H1 (cell line): ENCODE results near the gene USP36. TPM values are rescaled to one million over a fixed set of nuclear protein-coding genes. Genes with fewer than 3 reads are reported as not detected.

Experiments used
- CTCF ChIA-PET: fragments of 300-600 bp; sonication (Branson Sonifier 250); formaldehyde crosslinking; loops from one replicate; lab custom pipeline; 2021; ENCODE audit not compliant: partially characterized antibody; lab: Charles Lee
- POLR2A ChIA-PET: fragments of 300-600 bp; sonication (Branson Sonifier 250); formaldehyde crosslinking; loops from one replicate; lab custom pipeline; 2021; ENCODE audit warnings: inconsistent platforms; ENCODE audit not compliant: partially characterized antibody; lab: Charles Lee
- DNase-seq, 2 experiments: peaks; one replicate each; pipeline versions ENCODE4 v3.0.0 to v3.0.0-alpha.2; 2010 to 2022; ENCODE audit warnings: low spot score in 2 of 2, low read depth in 1 of 2, mixed read lengths in 1 of 2
- FAIRE-seq: peaks from 2 replicates; lab custom pipeline; 2011; peaks lifted over from hg19 to GRCh38; lab: Jason Lieb, UNC
- H2AFZ ChIP-seq: 2 replicates; pipeline ENCODE4 v1.8.1; 2012; ENCODE audit warnings: low read length, inconsistent platforms
- H2AK5ac ChIP-seq: 2 replicates; pipeline ENCODE4 v1.6.1; 2013; ENCODE audit warnings: low read depth, low read length
- H2BK120ac ChIP-seq: replicated peaks from 2 replicates; pipeline ENCODE3; 2013; ENCODE audit warnings: low read depth, low read length, inconsistent platforms
- H2BK12ac ChIP-seq: 2 replicates; pipeline ENCODE4 v1.6.1; 2013; ENCODE audit warnings: low read depth, low read length
- H2BK15ac ChIP-seq: 2 replicates; pipeline ENCODE4 v1.6.1; 2013; ENCODE audit warnings: low read length
- H2BK20ac ChIP-seq: 2 replicates; pipeline ENCODE4 v1.6.1; 2013; ENCODE audit warnings: low read length
- H2BK5ac ChIP-seq: 2 replicates; pipeline ENCODE4 v1.6.1; 2013; ENCODE audit warnings: low read depth, low read length
- H3K14ac ChIP-seq: 2 replicates; pipeline ENCODE4 v1.6.1; 2013; ENCODE audit warnings: inconsistent platforms; ENCODE audit not compliant: insufficient read length
- H3K18ac ChIP-seq: 2 replicates; pipeline ENCODE4 v1.6.1; 2013; ENCODE audit warnings: low read length; ENCODE audit errors: extremely low read depth
- H3K23ac ChIP-seq: 2 replicates; pipeline ENCODE4 v1.6.1; 2013; ENCODE audit warnings: inconsistent platforms; ENCODE audit not compliant: insufficient read length
- H3K23me2 ChIP-seq: 2 replicates; pipeline ENCODE4 v1.6.1; 2013; ENCODE audit warnings: low read depth, low read length
- H3K27ac ChIP-seq: 2 replicates; pipeline ENCODE4 v1.6.1; 2011; ENCODE audit warnings: low read depth, low read length, inconsistent platforms
- H3K27me3 ChIP-seq, 4 experiments: replicated peaks in 1 of 4; 1 replicate in 1 of 4; 2 replicates in 3 of 4; pipeline versions ENCODE4 v1.6.1 to v1.8.1; 2011 to 2013; ENCODE audit warnings: low read length in 3 of 4, mild to moderate bottlenecking in 3 of 4, inconsistent platforms in 2 of 4, mixed read lengths in 2 of 4, moderate library complexity in 1 of 4; ENCODE audit not compliant: control insufficient read depth in 3 of 4, insufficient read depth in 3 of 4; ENCODE audit errors: extremely low read depth in 1 of 4
- H3K36me3 ChIP-seq, 4 experiments: 2 replicates each; pipeline versions ENCODE4 v1.6.1 to v1.8.1; 2011 to 2013; ENCODE audit warnings: mild to moderate bottlenecking in 4 of 4, low read length in 3 of 4, moderate library complexity in 2 of 4, control low read depth in 1 of 4, inconsistent platforms in 1 of 4; ENCODE audit not compliant: insufficient read depth in 4 of 4, control insufficient read depth in 2 of 4
- H3K4ac ChIP-seq: replicated peaks from 2 replicates; pipeline ENCODE3; 2013; ENCODE audit warnings: low read length, low read depth, mixed read lengths, inconsistent platforms; ENCODE audit not compliant: insufficient read length
- H3K4me1 ChIP-seq, 4 experiments: replicated peaks in 1 of 4; 1 replicate in 1 of 4; 2 replicates in 3 of 4; pipeline versions ENCODE4 v1.6.1 to v1.8.1; 2011 to 2013; ENCODE audit warnings: low read length in 3 of 4, inconsistent platforms in 2 of 4, mixed read lengths in 1 of 4; ENCODE audit not compliant: insufficient read depth in 4 of 4, control insufficient read depth in 3 of 4
- H3K4me2 ChIP-seq, 2 experiments: 2 replicates each; pipeline versions ENCODE4 v1.6.1 to v1.8.1; 2011 to 2013; ENCODE audit warnings: low read depth in 2 of 2, low read length in 2 of 2, control low read depth in 1 of 2, inconsistent platforms in 1 of 2, mild to moderate bottlenecking in 1 of 2; ENCODE audit not compliant: insufficient read depth in 1 of 2
- H3K4me3 ChIP-seq, 4 experiments: fragments of 200-600, 300-600 bp in 1 of 4; sonication (generic), shearing (Covaris generic), sonication (Bioruptor Twin) in 1 of 4; 2 replicates each; pipeline versions ENCODE4 v1.5.1 to v1.8.1; 2011 to 2016; ENCODE audit warnings: low read length in 4 of 4, low read depth in 3 of 4, control low read depth in 2 of 4, inconsistent platforms in 2 of 4, mild to moderate bottlenecking in 2 of 4, mixed read lengths in 1 of 4, moderate library complexity in 1 of 4; ENCODE audit not compliant: insufficient read depth in 2 of 4; ENCODE audit errors: extremely low read depth in 1 of 4
- H3K56ac ChIP-seq: replicated peaks from 2 replicates; pipeline ENCODE3; 2013; ENCODE audit warnings: low read depth, mild to moderate bottlenecking, mixed read lengths, low read length, inconsistent platforms; ENCODE audit not compliant: insufficient read length
- H3K79me1 ChIP-seq: 2 replicates; pipeline ENCODE4 v1.6.1; 2013; ENCODE audit warnings: low read depth, low read length, control low read depth
- H3K79me2 ChIP-seq, 2 experiments: 2 replicates each; pipeline versions ENCODE4 v1.6.1 to v1.8.1; 2012 to 2013; ENCODE audit warnings: low read length in 2 of 2, mild to moderate bottlenecking in 2 of 2, inconsistent platforms in 1 of 2; ENCODE audit not compliant: insufficient read depth in 2 of 2, control insufficient read depth in 1 of 2
- H3K9ac ChIP-seq, 4 experiments: replicated peaks in 1 of 4; 1 replicate in 1 of 4; 2 replicates in 3 of 4; pipeline versions ENCODE4 v1.6.1 to v1.8.1; 2011 to 2013; ENCODE audit warnings: low read depth in 3 of 4, low read length in 3 of 4, control low read depth in 2 of 4, mild to moderate bottlenecking in 2 of 4, moderate library complexity in 2 of 4, inconsistent platforms in 1 of 4; ENCODE audit errors: extremely low read depth in 1 of 4
- H3K9me3 ChIP-seq, 2 experiments: 2 replicates each; pipeline versions ENCODE4 v1.6.1 to v1.8.1; 2012 to 2013; ENCODE audit warnings: mild to moderate bottlenecking in 2 of 2, moderate library complexity in 2 of 2, control low read depth in 1 of 2, inconsistent platforms in 1 of 2, low read depth in 1 of 2, low read length in 1 of 2, mixed read lengths in 1 of 2; ENCODE audit not compliant: insufficient read depth in 2 of 2
- H4K20me1 ChIP-seq, 2 experiments: replicated peaks in 1 of 2; 2 replicates each; pipeline versions ENCODE3 to v1.8.1; 2011 to 2013; ENCODE audit warnings: inconsistent platforms in 2 of 2, low read length in 2 of 2, mild to moderate bottlenecking in 1 of 2; ENCODE audit not compliant: insufficient read depth in 2 of 2, control insufficient read depth in 1 of 2
- H4K5ac ChIP-seq: 2 replicates; pipeline ENCODE4 v1.6.1; 2013; ENCODE audit warnings: low read length, low read depth, mixed read lengths, inconsistent platforms; ENCODE audit not compliant: insufficient read length
- H4K8ac ChIP-seq: 2 replicates; pipeline ENCODE4 v1.8.0; 2013; ENCODE audit warnings: mild to moderate bottlenecking, moderate library complexity, low read length, inconsistent platforms; ENCODE audit not compliant: insufficient read depth; ENCODE audit errors: extremely low read depth
- H4K91ac ChIP-seq: replicated peaks from 2 replicates; pipeline ENCODE3; 2013; ENCODE audit warnings: low read length, mixed read lengths, inconsistent platforms; ENCODE audit not compliant: insufficient read length
- BACH1 ChIP-seq: IDR thresholded peaks from 2 replicates; pipeline ENCODE4 v1.6.1; 2012; ENCODE audit warnings: low read length, improper control_type of control experiment
- NRF1 ChIP-seq: IDR thresholded peaks from 2 replicates; pipeline ENCODE4 v1.6.1; 2011; ENCODE audit warnings: mild to moderate bottlenecking, low read depth, low read length, improper control_type of control experiment
- PHF8 ChIP-seq: fragments of 200-600 bp; sonication (generic); conservative IDR thresholded peaks from 2 replicates; pipeline ENCODE4 v1.7.1; 2012; ENCODE audit warnings: low read depth, mild to moderate bottlenecking, inconsistent platforms, low read length, moderate library complexity
- SIRT6 ChIP-seq: IDR thresholded peaks from one replicate; pipeline ENCODE4 v1.7.1; 2012; ENCODE audit warnings: low read length, inconsistent platforms
- SUZ12 ChIP-seq: fragments of 200-600 bp; sonication (generic); IDR thresholded peaks from 2 replicates; pipeline ENCODE4 v1.6.1; 2012; ENCODE audit warnings: mild to moderate bottlenecking, inconsistent platforms, low read length, moderate library complexity, mixed read lengths
- WGBS, 2 experiments: shearing (Covaris generic) in 1 of 2; methylation state at CpG; one replicate each; pipeline versions ENCODE4 v1.1.6 to v1.1.7; 2013 to 2015; ENCODE audit warnings: low lambda C conversion rate in 2 of 2, mixed read lengths in 2 of 2, inconsistent platforms in 1 of 2, low coverage in 1 of 2, missing lambda C conversion rate in 1 of 2; ENCODE audit not compliant: insufficient replicate concordance in 2 of 2, insufficient coverage in 1 of 2, insufficient read length in 1 of 2; ENCODE audit errors: extremely low coverage in 1 of 2, missing lambda C conversion rate in 1 of 2; 5-methylcytosine and 5-hydroxymethylcytosine counted together
- polyA plus RNA-seq, 7 experiments: library from polyadenylated mRNA; depleted of rRNA in 3 of 7; stranded (reverse) in 5 of 7; unstranded in 2 of 7; fragments of >200 nt in 5 of 7; fragments of 200-250 nt in 2 of 7; gene quantifications; 1 replicate in 5 of 7; 2 replicates in 1 of 7; 4 replicates in 1 of 7; pipeline versions ENCODE4 v1.2.1 to v1.2.3, GENCODE V29; 2011 to 2013; ENCODE audit warnings: missing spikeins in 2 of 7, mixed read lengths in 2 of 7
- total RNA-seq: library from RNA; stranded (reverse); fragmentation: NEBNext Ultra II Directional; extraction: Animal tissue kit (Norgen Biotek cat#: 25700); gene quantifications from 2 replicates; pipeline ENCODE4 v1.2.1, GENCODE V29; 2021

The USP36 gene
- total and polyA plus RNA-seq, 2 of the 8 experiments (the other 6 are each of a cell fraction or from before 2014, with no cell fraction given) = 40.7 to 67.7 TPM

DNA sequence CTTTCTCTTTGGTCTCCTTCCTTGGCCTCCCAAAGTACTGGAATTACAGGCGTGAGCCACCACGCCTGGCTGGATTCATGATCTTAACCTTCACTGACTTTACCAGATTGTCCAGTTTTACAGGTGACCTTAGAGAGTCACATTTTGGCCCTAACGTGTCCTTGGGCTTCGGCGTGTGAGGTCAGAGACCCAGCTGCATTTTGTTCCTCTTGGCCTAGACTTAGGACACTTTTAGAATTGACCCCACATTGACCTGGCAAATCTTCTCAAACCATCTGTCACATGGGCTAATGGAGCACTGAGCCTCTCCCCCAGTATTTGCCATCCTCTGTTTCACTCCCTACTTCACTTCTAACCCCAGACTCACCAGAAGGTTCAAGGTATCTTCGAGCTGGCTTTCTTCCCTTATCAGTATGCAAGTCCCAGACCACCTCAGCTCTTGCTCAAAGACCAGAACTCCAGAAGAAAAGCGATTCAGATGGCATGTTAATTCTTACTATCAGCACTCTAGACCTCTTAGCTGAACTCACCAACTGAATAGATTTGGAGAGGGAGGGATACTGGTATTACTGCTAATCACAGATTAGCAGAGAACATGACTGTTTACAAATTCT, 56.8 kb downstream of the USP36 start:
- CTCF ChIA-PET = interaction anchor here (1.0 to 2.8 kb wide), 5 partner anchors 15 to 286 kb away, joined by 3 to 11 read pairs (median 3); no protein-coding TSS in a partner anchor
- Histone ChIP-seq H3K79me2 (no peaks in the 10 kb centered on the region), H4K20me1 (peaks cover 0 to 5% of the 10 kb centered on the region in 2 experiments), H2BK20ac (no peak overlapping the region), H2BK5ac (0 out of 2 replicates have a peak overlapping the region, but pooled peaks have one; percentile 13), H3K23ac (no peak overlapping the region), H3K27me3 (no peaks in the 10 kb centered on the region; a peak in 1 of 7 replicates), H4K5ac (no peak overlapping the region), H3K36me3 (no peaks in the 10 kb centered on the region), H3K4me1 (no peaks in the 10 kb centered on the region; a peak in 2 of 7 replicates), H3K18ac (no peak overlapping the region), H4K8ac (no peak overlapping the region), H2AFZ (no peak overlapping the region), H3K9me3 (no peaks in the 10 kb centered on the region), H3K9ac (no peak overlapping the region), H3K14ac (no peak overlapping the region), H3K23me2 (peaks cover 7% of the 10 kb centered on the region), H3K4me3 (no peak overlapping the region), H2BK120ac (no peak overlapping the region), H2BK12ac (no peak overlapping the region), H3K56ac (no peak overlapping the region), H3K4ac (no peak overlapping the region), H2AK5ac (no peak overlapping the region; the same call in 1 of the 2 replicates), H3K27ac (no peak overlapping the region), H3K79me1 (no peaks in the 10 kb centered on the region), H3K4me2 (no peak overlapping the region), H2BK15ac (no peak overlapping the region), H4K91ac (no peak overlapping the region)
- FAIRE-seq (no peak), DNase-seq (no peak)
- POLR2A ChIA-PET = interaction anchor here (0.6 to 1.7 kb wide), 3 partner anchors 10 to 109 kb away, joined by 3 to 11 read pairs (median 4); no protein-coding TSS in a partner anchor
- 83% methylated on average over 7 of the region's 7 CpGs; no CpG with 5 or more reads in 1 of the 2 experiments for WGBS, 2 experiments
- TF ChIP-seq NRF1 = no peak
- no peak for TF ChIP-seq BACH1
- TF ChIP-seq SIRT6 = no peak
- no peak for TF ChIP-seq PHF8
- TF ChIP-seq SUZ12 = no peak
